G401.6 (cell line): Measurements from ENCODE around the gene ISCA2.

Experiments used
- FAIRE-seq: peaks from 2 replicates; lab custom pipeline; 2012; peaks lifted over from hg19 to GRCh38; lab: Jason Lieb, UNC

Gene ISCA2

DNA sequence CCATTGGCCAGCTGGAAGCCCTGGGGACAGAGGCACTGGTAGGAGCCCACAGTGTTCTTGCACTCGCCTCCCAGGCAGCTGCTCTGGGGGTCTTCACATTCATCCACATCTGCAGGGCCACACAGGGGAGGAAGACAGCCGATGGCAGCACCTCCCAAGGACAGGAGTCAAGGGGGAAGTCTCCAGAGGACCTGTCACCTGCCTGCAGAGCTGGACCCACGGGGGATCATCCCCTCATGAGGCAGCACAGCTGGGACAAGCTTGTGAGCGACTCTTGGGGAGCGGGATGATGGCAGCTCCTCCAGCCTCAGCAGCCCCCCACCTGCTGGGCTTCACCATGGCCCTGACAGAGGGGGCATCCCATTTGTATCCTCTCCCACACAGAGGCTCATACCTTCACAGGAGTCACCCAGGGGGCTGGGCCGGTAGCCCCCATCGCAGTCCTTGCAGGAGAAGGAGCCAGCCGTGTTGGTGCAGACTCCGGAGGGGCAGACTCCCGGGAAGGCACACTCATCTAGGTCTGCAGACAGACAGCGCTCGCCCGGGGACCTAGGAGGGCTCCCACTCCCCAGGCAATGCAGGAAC lies 15.4 kb downstream of the ISCA2 start:
- no peak for FAIRE-seq

DNA sequence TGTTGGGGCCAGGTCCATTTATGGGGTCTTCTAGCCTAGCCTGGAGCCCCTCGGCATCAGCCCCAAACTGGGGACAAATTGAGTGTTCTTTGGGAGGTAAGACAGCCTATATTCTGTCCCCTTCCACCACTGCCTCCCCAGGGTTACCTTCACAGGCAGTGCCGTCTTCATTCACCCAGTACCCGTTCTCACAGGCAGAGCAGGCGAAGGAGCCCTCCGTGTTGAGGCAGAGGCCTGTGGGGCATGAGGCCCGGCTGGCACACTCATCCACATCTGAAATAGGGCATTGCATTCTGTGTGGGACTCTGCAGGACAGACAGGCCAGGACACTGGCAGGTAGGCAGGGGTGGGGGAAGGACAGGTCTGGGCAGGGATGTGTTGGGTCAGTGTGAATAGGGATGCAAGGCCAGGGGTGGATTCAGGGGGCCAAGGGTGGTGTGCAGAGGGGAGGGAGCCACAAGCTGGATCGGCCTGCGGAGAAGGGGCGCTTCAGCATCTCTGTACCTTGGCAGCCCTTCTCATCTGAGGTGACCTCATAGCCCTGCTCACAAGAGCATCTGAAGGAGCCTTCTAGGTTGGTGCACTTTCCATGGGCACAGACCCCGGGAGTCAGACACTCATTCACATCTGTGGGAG lies 16.1 kb downstream of the ISCA2 start:
- no peak for FAIRE-seq

DNA sequence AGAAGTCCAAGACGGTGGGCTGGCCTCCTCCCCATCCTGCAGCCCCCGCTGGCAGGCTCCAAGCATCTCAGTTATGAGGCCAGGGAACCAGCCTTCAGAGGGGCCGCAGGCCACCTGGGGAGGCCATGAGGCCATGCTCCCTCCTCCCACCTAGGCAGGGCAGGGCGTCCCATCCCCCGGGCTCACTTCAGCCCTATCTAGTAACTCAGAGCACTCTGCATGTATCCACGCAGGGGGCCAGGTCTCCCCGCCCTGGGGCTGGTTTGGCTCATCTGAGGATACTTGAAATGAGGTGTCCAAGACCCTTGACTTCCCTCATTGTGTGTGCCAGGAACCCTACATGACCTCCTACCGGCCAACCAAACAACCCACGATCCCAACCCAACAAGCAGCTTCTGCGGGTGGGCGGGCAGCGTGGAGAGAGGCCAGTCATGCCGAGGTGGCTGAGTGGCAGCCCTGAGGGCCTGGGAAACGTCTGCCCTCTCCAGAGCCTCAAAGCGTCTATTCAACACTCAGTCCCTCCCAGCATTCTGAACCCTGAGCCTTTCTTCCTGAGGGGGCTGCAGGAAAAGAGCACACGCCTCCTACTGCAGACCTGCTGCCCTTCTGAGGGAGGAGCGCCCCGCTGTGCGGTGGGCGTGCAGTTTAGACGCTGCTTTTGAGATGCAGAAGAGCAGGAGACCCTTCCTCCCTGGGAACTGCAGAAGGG lies 16.8 kb downstream of the ISCA2 start:
- FAIRE-seq: no peak

DNA sequence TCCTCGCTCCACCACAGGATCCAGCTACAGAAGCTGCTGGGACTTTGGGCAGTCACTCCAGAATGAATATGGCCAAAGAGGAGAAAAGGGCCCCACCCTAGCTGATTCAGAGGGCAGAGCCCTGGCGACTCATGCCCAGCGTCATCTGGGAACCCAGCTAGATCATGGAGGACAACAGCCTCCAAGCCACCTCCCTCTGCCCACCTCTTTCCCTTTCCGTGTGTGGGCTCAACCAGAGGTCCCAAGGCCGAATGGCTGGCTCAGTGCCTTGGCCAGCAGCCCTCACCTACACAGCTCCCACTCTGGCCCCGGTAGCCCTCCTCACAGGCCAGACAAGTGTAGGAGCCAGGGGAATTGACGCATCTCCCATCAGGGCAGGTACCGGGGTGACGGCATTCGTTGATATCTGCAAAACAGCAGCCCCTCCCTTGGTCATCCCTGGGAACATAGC lies 17.4 kb downstream of the ISCA2 start:
- no peak for FAIRE-seq

DNA sequence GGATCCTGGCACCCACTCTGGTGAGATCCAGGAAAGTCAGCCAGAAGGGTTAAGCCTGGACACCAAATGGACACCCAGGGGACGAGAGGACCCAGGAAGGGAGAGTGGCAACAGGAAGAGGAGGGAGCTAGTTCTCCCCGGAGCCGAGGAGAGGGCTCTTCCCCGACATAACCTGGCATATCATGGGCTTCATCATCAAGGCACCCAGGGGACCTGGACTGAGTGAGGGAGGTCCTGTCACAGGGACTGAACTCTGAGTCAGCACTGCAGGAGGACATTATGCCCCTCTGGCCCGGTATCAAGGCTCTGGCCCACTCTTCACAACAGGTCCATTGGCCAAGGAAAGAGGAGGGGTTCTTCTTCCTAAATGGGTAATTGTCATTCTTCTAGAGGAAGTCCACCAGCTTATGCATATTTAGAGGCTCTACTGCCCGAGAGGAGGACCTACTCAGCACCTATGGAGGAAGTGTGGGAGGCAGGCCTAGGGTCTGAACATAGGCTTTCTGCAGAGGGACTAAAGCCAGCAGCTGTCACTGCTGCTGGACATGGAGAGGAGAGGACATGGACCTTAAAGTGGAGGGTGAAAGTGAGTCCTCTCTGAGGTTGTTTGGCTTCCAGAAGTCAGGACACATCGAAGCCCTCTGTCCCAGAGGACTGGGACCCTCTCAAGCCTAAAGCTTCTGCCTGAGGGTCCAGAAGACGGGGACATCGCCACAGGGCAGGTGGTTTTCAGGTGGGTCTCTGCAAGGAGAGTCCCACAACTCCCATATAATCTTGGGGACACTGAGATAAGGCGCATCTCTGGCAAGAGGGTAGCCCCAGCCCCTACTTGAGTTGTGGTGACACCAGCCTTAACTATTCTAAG lies 18.6 kb downstream of the ISCA2 start:
- no peak for FAIRE-seq

DNA sequence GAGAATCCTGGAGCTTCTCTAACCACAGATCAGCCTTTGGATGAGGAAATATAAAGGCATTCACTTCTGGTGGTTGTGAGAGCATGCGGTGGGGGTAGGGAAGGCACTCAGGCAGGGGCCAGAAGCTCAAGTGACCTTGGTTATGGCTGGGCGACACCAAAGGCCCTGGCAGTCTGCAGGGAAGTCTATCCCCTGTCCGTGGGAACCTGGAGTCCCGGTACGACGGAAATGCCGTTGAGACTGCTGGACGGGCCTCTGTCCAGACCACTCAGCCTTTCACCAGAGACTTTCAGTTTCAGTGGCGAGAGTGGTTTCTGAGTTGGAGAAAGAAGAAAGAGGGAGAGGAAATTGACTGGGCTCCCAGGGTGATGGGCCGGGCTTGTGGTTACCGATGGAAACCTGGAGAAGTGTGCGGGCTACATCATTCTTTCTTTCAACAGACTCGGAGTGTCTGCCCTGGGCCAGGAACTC lies 20.9 kb downstream of the ISCA2 start:
- no peak for FAIRE-seq

DNA sequence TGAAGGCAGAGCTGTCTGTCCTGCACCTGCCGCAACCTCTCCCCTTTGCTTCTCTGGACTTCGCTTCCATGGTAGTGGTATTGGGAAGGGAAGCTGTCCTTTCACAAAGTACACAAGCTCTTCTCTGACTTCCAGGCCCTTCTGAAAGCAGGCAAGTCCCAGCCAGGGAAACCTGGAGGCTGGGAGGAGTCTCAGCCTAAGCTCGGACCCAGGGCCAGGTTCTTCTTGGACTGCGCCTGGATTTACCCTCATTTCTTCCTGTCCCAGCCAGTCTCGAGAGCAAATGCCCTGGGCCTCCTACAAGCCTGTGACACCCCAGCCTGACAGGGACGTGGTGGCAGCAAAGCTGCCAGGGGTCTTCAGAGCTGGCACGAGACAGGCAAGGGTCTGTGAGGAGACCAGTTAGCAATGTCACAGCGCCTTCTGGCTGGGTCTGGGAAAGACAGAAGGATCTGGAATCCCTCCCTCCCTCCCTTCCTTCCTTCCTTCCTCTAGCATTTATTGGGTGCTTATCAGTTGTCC lies 22.4 kb downstream of the ISCA2 start:
- no peak for FAIRE-seq

DNA sequence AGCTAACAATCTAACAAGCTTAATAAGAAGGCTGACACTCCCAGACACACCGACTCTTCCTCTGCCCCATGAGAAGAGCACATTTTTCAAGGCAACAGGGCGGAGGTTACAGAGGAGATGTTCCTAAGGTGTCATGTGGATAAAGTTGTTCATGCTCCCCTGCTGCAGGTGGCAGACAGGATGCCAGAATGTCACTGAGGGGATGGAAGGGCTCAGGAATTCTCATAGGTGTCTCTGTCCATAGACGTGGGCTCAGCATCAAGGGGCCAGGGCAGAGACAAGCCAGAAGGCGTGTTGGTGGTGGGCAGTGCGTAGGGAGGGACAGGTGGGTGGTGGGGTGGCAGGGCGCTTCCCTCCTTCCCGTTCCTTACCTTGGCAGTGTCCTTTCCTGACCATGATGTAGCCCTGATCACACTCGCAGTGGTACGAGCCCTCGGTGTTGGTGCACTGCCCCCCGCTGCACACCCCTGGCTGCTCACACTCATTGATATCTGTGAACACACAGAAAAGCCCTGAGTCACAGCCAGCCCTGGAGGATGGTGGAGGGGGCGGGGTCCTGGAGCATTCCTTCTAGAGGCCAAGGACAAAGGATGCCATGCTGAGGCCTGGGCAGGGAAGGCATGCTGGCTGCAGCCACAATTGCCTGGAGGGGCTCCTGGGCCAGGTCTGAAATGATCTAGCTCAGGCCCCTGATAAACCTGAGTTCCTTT lies 23.0 kb downstream of the ISCA2 start:
- no peak for FAIRE-seq

DNA sequence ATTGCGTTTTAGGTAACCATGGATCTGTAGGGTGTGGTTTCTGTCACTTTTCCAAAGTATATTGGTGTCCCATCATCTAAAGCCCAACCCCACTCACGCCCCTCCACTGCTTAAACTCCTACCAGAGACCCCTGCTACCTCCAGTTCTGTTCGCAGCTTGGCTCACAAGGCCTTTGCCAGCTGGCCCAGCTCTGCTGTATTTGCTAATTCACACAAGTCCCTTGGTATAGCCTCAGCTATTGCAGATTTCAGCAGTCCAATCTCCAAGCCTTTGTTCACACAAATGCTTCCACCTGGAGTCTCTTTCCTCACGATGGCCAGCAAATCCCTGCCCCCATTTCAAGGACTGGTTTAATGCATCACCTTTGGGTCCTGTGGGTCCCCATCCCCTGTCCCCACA lies 24.2 kb downstream of the ISCA2 start:
- no peak for FAIRE-seq

DNA sequence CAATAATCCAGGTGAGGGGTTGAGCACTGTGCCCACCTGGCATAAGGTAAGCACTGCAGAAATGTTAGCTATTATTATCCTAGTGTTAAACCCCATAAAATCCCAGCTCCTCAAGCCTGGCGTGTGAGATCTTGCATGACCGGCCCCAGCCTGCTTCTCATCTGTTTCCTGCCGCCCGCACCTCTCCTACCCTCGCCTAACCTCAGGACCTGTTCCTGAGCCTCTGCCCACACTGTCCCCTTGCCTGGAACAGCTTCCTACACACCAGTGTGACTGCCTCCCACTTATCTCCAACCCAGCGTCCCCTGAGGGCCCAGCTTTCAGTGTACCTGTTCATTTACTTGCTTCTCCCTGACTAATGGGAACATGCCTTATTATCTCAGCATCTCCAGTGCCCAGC lies 24.7 kb downstream of the ISCA2 start:
- no peak for FAIRE-seq

DNA sequence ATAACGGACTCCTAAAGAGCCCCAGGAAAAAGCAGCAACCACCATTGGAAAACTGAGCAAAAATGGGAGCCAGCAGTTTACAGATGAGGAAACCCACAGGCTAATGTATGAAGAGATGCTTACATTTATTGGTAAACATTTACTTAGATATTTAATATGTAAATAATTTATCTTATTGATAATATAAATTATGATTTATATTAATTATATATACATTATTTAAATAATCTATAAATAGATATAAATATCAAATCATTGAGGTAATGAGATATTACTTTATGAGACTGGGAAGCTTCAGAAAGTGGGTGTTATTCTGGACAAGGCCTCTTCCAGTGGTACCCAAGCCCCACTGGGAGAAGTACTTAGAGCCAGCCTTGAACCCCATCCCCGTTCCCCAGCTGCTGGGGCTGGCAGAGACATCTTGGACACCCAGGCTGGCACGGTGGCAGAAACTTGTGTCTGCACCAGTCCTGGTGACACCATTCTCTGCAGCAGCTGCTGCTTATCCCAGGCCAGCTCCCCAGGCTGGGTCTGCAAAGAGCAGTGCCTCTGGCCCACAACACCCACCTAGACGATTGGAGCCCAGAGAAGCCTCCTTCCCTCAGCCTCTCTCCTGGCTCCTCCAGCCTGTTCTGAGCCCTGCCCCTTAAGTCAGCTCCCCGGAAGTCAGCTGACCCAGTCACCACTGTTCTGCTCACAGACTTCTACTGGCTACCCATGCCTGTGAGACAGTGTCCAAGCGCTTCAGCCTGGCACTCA lies 25.9 kb downstream of the ISCA2 start:
- peak; percentile 13 for FAIRE-seq

DNA sequence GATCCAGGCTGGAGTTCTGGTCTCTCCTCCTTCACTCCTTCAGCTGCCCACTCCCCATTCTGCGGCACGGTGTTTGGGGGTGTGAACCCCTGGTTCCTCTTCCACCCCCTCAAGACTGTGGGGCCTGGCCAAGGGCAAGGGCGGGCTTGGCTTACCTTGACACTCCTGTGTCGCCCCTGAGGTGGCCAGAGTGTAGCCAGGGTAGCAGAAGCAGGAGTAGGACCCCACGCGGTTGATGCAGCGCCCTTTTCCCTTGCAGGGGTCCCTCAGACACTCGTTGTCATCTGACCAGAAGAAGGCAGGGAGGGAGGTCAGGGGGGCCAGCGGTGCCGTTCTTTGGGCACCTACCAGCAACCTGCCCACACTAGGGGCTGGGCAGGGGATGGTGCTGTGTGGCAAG lies 28.2 kb downstream of the ISCA2 start:
- FAIRE-seq: no peak

DNA sequence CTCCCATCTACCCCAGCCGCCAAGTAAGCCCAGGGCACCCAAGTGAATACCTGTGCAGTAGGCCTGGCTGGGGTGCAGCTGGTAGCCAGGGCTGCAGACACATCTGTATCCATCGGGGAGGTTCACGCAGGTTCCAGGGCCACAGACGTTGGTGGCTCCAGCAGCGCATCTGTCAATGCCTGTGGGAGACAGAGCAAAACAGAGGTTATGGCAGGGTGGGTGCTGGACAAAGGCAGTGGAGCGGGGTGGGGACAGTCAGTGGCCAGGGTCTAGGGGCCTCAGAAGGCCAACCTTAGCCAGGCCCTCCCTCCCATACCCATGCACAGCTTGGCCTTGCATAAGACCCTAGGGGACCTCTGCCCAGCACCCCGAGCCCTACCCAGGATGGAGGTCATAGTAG lies 29.2 kb downstream of the ISCA2 start:
- no peak for FAIRE-seq

DNA sequence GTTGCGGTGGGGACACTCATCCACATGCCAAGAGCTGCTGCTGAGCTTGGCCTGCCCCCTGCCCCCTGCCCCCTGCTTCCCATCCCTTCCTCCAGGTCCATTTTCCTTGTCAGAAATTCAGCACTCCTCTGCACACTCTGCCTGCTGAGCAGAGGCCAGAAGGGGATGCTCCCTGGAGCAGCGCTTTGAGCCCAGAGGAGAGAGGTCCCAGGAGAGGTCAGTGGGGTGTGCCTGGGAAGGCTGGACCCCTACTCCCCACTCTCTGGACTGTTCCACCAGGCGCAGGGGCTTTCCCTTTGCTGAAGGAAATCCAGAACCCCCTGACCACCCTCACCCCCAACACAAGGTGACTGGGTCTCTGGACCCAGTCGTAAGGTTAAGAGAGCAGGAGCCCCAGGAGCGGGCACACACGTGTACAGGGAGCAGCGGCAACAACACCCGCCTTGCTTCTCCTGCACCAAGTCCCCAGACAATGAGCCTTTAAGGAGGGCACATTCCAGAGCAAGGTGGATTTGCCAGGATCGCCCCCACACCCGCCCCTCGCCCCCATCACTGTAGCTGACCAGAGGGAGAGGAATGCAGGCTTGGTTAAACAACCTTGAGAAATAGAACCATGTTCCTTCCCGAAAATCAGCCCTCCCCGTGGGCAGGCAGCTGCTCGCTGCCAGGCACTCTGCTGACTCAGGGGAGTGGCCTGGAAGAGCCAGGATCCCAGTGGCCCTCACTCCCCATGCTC lies 30.7 kb downstream of the ISCA2 start:
- no peak for FAIRE-seq

DNA sequence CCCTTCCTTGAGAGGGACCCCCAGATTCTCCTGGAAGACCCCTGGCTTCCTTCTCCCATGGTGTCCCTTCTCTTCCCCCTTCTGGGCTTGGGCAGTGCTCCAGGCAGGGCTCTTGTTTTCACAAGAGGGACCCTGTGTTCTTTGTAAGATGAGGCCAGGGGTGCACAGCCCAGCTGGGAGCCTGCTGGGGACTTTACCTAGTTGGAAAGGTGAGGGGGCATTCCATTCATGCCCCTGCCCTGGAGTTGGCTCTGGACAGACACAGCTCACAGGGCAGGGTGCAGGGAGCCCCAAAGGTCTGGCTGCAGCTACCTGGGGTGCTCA lies 31.2 kb downstream of the ISCA2 start:
- FAIRE-seq: no peak

DNA sequence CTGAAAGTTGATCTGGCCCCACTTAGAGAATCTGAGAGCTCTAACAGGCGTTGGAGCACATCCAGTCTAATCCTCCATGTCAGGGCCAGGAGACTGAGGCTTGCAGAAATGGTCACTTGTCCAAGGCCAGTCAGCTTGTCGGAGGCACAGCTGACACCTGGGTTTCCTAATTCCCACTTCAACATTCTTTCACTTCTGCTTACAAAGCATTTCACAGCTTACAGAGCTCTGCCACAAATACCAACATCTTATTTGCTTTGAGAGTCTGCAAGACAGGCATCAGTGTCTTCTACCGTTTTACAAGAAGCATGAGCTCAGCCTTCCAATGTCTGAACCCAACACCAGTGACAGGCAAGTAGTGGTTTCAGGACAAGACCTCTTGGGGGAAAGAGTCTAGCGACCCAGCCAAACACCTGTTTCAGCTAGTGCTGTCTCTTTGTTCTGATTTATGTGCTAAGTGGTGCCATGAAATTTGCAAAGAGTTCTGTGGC lies 31.8 kb downstream of the ISCA2 start:
- no peak for FAIRE-seq

DNA sequence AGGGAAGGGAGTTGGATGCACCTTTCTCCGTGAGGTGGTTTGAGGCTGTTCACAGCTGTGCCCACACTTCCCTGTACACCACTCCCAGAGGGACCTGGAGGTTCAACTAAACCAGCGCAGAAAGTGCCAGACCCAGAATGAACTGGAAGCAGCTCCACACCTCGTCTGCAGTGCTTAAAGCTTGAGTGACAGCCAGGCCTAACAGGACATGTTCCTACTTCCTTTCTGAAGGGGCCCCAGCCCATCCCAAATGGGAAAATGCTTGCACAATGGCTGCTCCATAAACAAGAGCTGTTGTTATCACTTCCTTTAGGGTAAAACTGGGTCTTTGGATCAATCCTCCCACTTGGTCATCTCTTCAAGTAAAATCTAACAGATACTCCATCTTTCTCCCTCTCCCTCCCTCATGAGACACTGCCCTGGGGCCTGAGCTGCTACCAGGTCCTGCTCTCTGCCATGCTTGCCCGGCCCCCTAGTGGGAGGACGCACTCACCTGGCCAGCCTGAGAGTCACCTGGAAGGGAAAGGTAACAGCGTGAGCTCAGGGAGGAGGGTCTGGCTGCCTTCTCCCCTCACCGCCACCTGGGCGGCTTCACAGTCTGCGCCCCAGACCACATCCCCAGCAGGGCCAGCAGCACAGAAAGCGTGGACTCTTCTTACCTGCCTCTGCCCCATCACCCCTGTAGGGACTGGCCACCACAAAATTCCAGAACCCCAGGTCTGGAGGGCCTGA lies 33.5 kb downstream of the ISCA2 start:
- no peak for FAIRE-seq

DNA sequence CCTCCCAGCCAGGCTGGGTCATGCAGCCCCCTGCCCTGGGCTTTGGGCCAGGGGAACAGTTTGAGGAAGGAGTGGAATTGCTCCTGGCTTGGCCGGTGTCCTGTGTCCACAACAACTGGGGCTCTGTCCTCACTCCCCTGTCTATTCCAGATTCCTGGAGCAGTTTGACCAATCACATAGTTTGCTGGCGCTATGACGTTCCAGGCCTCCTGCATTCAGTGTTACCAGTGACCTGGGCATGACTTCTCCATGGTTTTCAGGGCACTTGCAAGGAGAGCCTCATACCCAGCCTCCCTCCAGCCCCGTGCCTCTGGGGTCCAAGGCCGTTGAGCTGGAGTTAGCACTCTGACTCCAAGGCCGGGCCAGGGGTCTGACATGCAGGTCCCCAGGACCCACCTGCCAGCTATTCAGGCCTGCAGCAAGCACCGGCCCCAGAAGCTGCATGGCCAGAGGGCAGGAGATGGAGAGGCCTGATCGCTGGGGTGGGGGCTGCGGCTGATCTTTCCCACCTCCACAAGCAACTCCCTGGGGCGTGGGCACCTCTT lies 34.2 kb downstream of the ISCA2 start:
- no peak for FAIRE-seq

DNA sequence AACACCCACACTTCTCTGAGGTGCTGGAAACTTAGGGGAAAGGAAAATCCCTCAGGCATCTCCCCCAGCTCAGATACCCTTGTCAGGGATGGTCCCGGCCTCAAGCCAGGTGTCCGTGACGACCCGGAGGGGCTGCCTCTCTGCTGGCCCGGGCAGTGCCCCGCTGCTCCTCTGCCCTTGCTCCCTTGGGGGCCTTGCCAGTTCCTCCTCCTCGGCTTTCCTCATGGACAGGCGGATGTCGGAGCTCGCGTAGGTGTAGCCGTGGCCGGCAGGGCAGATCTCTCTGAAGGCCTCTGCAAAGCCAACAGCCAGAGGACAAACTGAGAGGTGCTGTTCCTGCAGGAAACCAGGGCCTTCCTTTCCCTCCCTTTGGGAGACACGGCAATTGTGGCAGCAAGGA lies 34.8 kb downstream of the ISCA2 start:
- no peak for FAIRE-seq
